ENCODE measurements around the gene DIRAS1.
"Not testable (repeated sequence)": the region's sequence is repeated elsewhere in the genome, so short reads cannot be mapped to it uniquely, and the experiment has no call there.

The DIRAS1 gene

GRCh38 chr19:2675892-2676291 lies 45.3 kb downstream of the DIRAS1 start:
- Mint-ChIP-seq H3K36me3 (ENCODE audit: low read depth) (no peaks in the 10 kb centered on the region), H3K27ac (no peak overlapping the region), H3K4me1 (ENCODE audit: low read depth) (no peaks in the 10 kb centered on the region), H3K9me3 (no peaks in the 10 kb centered on the region), H3K27me3 (ENCODE audit: low read depth) (no peaks in the 10 kb centered on the region), H3K4me3 (no peak overlapping the region)
- no peak for DNase-seq (ENCODE audit: low spot score)

GRCh38 chr19:2670217-2670616 lies 51.0 kb downstream of the DIRAS1 start:
- no peak overlapping the region for H3K27ac Mint-ChIP-seq
- H3K4me1 Mint-ChIP-seq (ENCODE audit: low read depth) = no peaks in the 10 kb centered on the region
- no peaks in the 10 kb centered on the region for H3K27me3 Mint-ChIP-seq (ENCODE audit: low read depth)
- no peak overlapping the region for H3K4me3 Mint-ChIP-seq
- no peaks in the 10 kb centered on the region for H3K9me3 Mint-ChIP-seq
- DNase-seq (ENCODE audit: low spot score) = no peak
- H3K36me3 Mint-ChIP-seq (ENCODE audit: low read depth) = no peaks in the 10 kb centered on the region

- Mint-ChIP-seq H3K9me3 (no peaks in the 10 kb centered on the region), H3K36me3 (ENCODE audit: low read depth) (no peaks in the 10 kb centered on the region), H3K27me3 (ENCODE audit: low read depth) (no peaks in the 10 kb centered on the region), H3K4me1 (ENCODE audit: low read depth) (no peaks in the 10 kb centered on the region), H3K4me3 (no peak overlapping the region), H3K27ac (no peak overlapping the region)
- DNase-seq (ENCODE audit: low spot score) = no peak
Measured at GRCh38 chr19:2668175-2668763, 52.9 kb downstream of the DIRAS1 start.

- not testable (repeated sequence) for H3K4me3 Mint-ChIP-seq; H3K27ac Mint-ChIP-seq; H3K27me3 Mint-ChIP-seq (ENCODE audit: low read depth); DNase-seq (ENCODE audit: low spot score); H3K9me3 Mint-ChIP-seq; H3K36me3 Mint-ChIP-seq (ENCODE audit: low read depth); H3K4me1 Mint-ChIP-seq (ENCODE audit: low read depth)
Measured at GRCh38 chr19:2667349-2667748, 53.8 kb downstream of the DIRAS1 start.

- Mint-ChIP-seq H3K27me3 (ENCODE audit: low read depth) (no peaks in the 10 kb centered on the region), H3K9me3 (no peaks in the 10 kb centered on the region), H3K4me3 (no peak overlapping the region), H3K27ac (no peak overlapping the region), H3K4me1 (ENCODE audit: low read depth) (no peaks in the 10 kb centered on the region), H3K36me3 (ENCODE audit: low read depth) (no peaks in the 10 kb centered on the region)
- no peak for DNase-seq (ENCODE audit: low spot score)
Measured at GRCh38 chr19:2666344-2666994, 54.7 kb downstream of the DIRAS1 start.

GRCh38 chr19:2665103-2665502 lies 56.1 kb downstream of the DIRAS1 start:
- Mint-ChIP-seq H3K27me3 (ENCODE audit: low read depth) (no peaks in the 10 kb centered on the region), H3K4me3 (no peak overlapping the region), H3K4me1 (ENCODE audit: low read depth) (no peaks in the 10 kb centered on the region), H3K9me3 (no peaks in the 10 kb centered on the region), H3K36me3 (ENCODE audit: low read depth) (no peaks in the 10 kb centered on the region), H3K27ac (no peak overlapping the region)
- DNase-seq (ENCODE audit: low spot score) = no peak

Data from T-helper 2 cell treated with Interferon-gamma antibody and Interleukin-4, amounts not matched to agents 5 μg/mL and 100 μg/mL, for 36 hours (primary cell).